ENCODE measurements around the gene NFKBIZ.
A peak's percentile ranks its signal among the peaks of the same experiment; 100 is the strongest.
"Not testable (repeated sequence)": the region's sequence is repeated elsewhere in the genome, so short reads cannot be mapped to it uniquely, and the experiment has no call there.

NFKBIZ gene

GRCh38 chr3:101900736-101901135 is 51.4 kb downstream of the NFKBIZ start:
- no peak overlapping the region for H3K4me3 ChIP-seq (ENCODE audit: control insufficient read depth, low read depth, low read length)
- no peak for TF ChIP-seq CTCF (IDR thresholded peaks at IDR 0.05; ENCODE audit: control insufficient read depth, insufficient read depth, low read depth, low read length, missing control alignments)
- DNase-seq (ENCODE audit: low read depth) = no peak

- TF ChIP-seq CTCF (IDR thresholded peaks at IDR 0.05; ENCODE audit: control insufficient read depth, insufficient read depth, low read depth, low read length, missing control alignments) = no peak
- peak; percentile 84 for DNase-seq (ENCODE audit: low read depth)
- no peak overlapping the region for H3K4me3 ChIP-seq (ENCODE audit: control insufficient read depth, low read depth, low read length)
These were observed 52.7 kb downstream of the NFKBIZ start for GRCh38 chr3:101902041-101902440.

- DNase-seq (ENCODE audit: low read depth) = no peak
- H3K4me3 ChIP-seq (ENCODE audit: control insufficient read depth, low read depth, low read length) = no peak overlapping the region
- no peak for TF ChIP-seq CTCF (IDR thresholded peaks at IDR 0.05; ENCODE audit: control insufficient read depth, insufficient read depth, low read depth, low read length, missing control alignments)
These were observed 54.1 kb downstream of the NFKBIZ start for GRCh38 chr3:101903451-101903871.

- DNase-seq (ENCODE audit: low read depth); H3K4me3 ChIP-seq (ENCODE audit: control insufficient read depth, low read depth, low read length): not testable (repeated sequence)
These were observed 56.3 kb downstream of the NFKBIZ start for GRCh38 chr3:101905573-101905972.

All from AG09309 (cell line).